Tracheal epithelial cell (primary cell): Measurements from ENCODE around the gene MRPS9. TPM values are rescaled to one million over a fixed set of nuclear protein-coding genes. Genes with fewer than 3 reads are reported as not detected.

Experiments used
- total RNA-seq: library from RNA; depleted of rRNA; stranded (reverse); fragments of >200 nt; gene quantifications from 2 replicates; pipeline ENCODE4 v1.2.1, GENCODE V29; 2014

MRPS9 gene
- total RNA-seq, result 18.5 and 21.2 TPM in 2 replicates

DNA sequence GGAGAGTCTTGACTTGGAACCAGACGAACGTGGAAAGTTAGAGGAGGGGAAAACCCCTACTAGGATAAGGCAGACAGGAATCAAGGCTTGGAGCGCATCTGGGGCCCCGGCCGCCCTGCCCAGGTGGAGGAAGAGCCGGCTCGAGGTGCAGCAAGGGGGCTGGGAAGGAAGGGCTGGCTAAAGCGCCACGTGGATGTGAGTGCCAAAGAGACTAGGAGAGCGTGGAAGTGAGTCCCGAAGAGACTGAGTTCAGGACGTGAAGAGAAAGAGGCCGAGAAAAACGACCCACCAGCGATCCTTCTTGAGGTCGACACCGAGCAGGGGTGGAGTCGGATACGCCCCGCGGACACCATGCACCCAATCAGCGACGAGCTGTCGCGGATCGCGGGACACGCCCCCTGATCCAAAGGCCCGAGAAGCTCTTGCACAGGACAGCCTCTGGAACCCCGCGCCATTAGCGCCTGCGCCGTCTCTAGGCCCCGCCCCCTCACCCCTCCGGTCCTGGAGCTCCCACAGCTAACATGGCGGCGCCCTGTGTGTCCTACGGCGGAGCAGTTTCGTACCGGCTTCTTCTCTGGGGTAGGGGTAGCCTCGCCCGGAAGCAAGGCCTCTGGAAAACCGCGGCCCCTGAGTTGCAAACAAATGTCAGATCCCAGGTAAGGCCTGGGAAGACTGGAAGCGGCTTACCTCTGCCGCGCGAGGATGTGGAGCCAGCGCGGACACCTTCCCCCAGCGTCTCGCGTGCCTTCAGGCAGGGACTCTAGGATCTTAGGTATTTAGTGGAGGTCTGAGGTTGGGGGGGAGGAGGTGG lies at the start of gene MRPS9:
MRPS9 (plus strand) TSS at position 498 of the 811 bp plus-strand sequence; CDS start at position 522, 24 bp downstream.

Other genes with a start within 250 kb of the MRPS9 start
- under 0.01 and 4.8 TPM in 2 replicates for gene POU3F3, start 184.0 kb upstream of the MRPS9 start, total RNA-seq
- gene GPR45, start 203.7 kb downstream of the MRPS9 start, total RNA-seq, result not detected in 2 replicates